Mononuclear cell (primary cell): ENCODE measurements around the gene FRAT2. TPM values are rescaled to one million over a fixed set of nuclear protein-coding genes. Genes with fewer than 3 reads are reported as not detected.

ENCODE experiments used
- H3K27me3 ChIP-seq: 2 replicates; pipeline ENCODE4 v1.6.0; 2011; ENCODE audit warnings: low read length, control low read depth; ENCODE audit not compliant: insufficient read depth
- H3K4me1 ChIP-seq: 2 replicates; pipeline ENCODE4 v1.5.1; 2011; ENCODE audit warnings: mild to moderate bottlenecking, low read length, control low read depth; ENCODE audit not compliant: insufficient read depth
- H3K4me3 ChIP-seq: 2 replicates; pipeline ENCODE4 v1.5.1; 2011; ENCODE audit warnings: mild to moderate bottlenecking, low read length, moderate library complexity
- H3K9me3 ChIP-seq: 2 replicates; pipeline ENCODE4 v1.5.1; 2011; ENCODE audit warnings: low read depth, mild to moderate bottlenecking, control low read depth, low read length
- total RNA-seq: library from RNA; depleted of rRNA; stranded (reverse); fragments of >200 nt; gene quantifications from one replicate; pipeline ENCODE4 v1.2.3, GENCODE V29; 2012

FRAT2 gene
- total RNA-seq, 1 donor: 25.8 TPM

- Histone ChIP-seq H3K27me3 (no peaks in the 10 kb centered on the region), H3K4me1 (peaks cover 29% of the 10 kb centered on the region), H3K9me3 (no peaks in the 10 kb centered on the region), H3K4me3 (no peak overlapping the region)
Measured at GRCh38 chr10:97336942-97337831, 2.7 kb upstream of the FRAT2 start.

- Histone ChIP-seq H3K27me3 (no peaks in the 10 kb centered on the region), H3K4me1 (peaks cover 36% of the 10 kb centered on the region), H3K4me3 (no peak overlapping the region), H3K9me3 (no peaks in the 10 kb centered on the region)
Measured at GRCh38 chr10:97336446-97336845, 1.9 kb upstream of the FRAT2 start.

GRCh38 chr10:97336006-97336405, 1.5 kb upstream of the FRAT2 start:
- Histone ChIP-seq H3K4me3 (no peak overlapping the region), H3K9me3 (no peaks in the 10 kb centered on the region), H3K4me1 (peaks cover 40% of the 10 kb centered on the region), H3K27me3 (no peaks in the 10 kb centered on the region)

GRCh38 chr10:97335188-97335619, 675 bp upstream of the FRAT2 start:
- Histone ChIP-seq H3K4me1 (peaks cover 48% of the 10 kb centered on the region), H3K4me3 (peak overlapping the region; percentile 60), H3K9me3 (no peaks in the 10 kb centered on the region), H3K27me3 (no peaks in the 10 kb centered on the region)

GRCh38 chr10:97333601-97334369, 744 bp downstream of the FRAT2 start:
- H3K9me3 ChIP-seq: no peaks in the 10 kb centered on the region
- no peaks in the 10 kb centered on the region for H3K27me3 ChIP-seq
- H3K4me3 ChIP-seq: peak overlapping the region; percentile 60
- peaks cover 63% of the 10 kb centered on the region for H3K4me1 ChIP-seq

GRCh38 chr10:97333351-97333600, 1.3 kb downstream of the FRAT2 start:
- Histone ChIP-seq H3K4me3 (peak overlapping the region; percentile 60), H3K4me1 (peaks cover 68% of the 10 kb centered on the region), H3K9me3 (no peaks in the 10 kb centered on the region), H3K27me3 (no peaks in the 10 kb centered on the region)

- Histone ChIP-seq H3K4me1 (peaks cover 73% of the 10 kb centered on the region), H3K9me3 (no peaks in the 10 kb centered on the region), H3K27me3 (no peaks in the 10 kb centered on the region), H3K4me3 (peak overlapping the region; percentile 60)
Measured at GRCh38 chr10:97332591-97333350, 1.8 kb downstream of the FRAT2 start.

GRCh38 chr10:97331153-97331703, 3.3 kb downstream of the FRAT2 start:
- peaks cover 80% of the 10 kb centered on the region for H3K4me1 ChIP-seq
- H3K4me3 ChIP-seq: peak overlapping the region; percentile 60
- H3K9me3 ChIP-seq: no peaks in the 10 kb centered on the region
- H3K27me3 ChIP-seq: no peaks in the 10 kb centered on the region

GRCh38 chr10:97329766-97330165, 4.8 kb downstream of the FRAT2 start:
- Histone ChIP-seq H3K9me3 (no peaks in the 10 kb centered on the region), H3K4me1 (peaks cover 72% of the 10 kb centered on the region), H3K27me3 (no peaks in the 10 kb centered on the region), H3K4me3 (no peak overlapping the region)

- Histone ChIP-seq H3K27me3 (no peaks in the 10 kb centered on the region), H3K9me3 (no peaks in the 10 kb centered on the region), H3K4me3 (no peak overlapping the region), H3K4me1 (peaks cover 72% of the 10 kb centered on the region)
Measured at GRCh38 chr10:97328646-97329453, 5.7 kb downstream of the FRAT2 start.

GRCh38 chr10:97327348-97328294, 6.9 kb downstream of the FRAT2 start:
- no peaks in the 10 kb centered on the region for H3K9me3 ChIP-seq
- peaks cover 71% of the 10 kb centered on the region for H3K4me1 ChIP-seq
- H3K27me3 ChIP-seq: no peaks in the 10 kb centered on the region
- H3K4me3 ChIP-seq: no peak overlapping the region

- H3K9me3 ChIP-seq: no peaks in the 10 kb centered on the region
- peaks cover 69% of the 10 kb centered on the region for H3K4me1 ChIP-seq
- H3K27me3 ChIP-seq: no peaks in the 10 kb centered on the region
- H3K4me3 ChIP-seq: no peak overlapping the region
Measured at GRCh38 chr10:97325754-97326153, 8.8 kb downstream of the FRAT2 start.

- Histone ChIP-seq H3K27me3 (no peaks in the 10 kb centered on the region), H3K4me1 (peaks cover 59% of the 10 kb centered on the region), H3K4me3 (no peak overlapping the region), H3K9me3 (no peaks in the 10 kb centered on the region)
Measured at GRCh38 chr10:97323501-97323900, 11.0 kb downstream of the FRAT2 start.
